ENCODE results near the gene COA6.

DNA sequence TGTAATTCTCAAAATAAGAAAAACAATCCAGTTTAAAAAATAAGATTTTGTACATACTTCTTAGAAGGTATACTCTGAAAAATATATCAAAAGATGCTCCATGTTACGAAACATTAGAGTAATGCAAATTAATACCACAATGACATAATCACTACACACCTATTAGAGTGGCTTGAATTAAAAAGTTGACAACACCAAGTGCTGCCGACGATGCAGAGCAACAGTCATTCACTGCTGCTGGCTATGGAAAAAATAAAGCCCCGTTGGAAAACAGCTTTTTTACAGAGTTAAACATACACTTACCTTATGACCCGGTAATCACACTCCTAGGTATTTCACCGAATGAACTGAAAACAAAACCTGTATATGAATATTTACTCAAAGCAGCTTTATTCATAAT, 14.8 kb downstream of the COA6 start:
- TF ChIP-seq EZH2phosphoT487 (IDR thresholded peaks at IDR 0.05; ENCODE audit: borderline replicate concordance) (no peak), TCF7L2 (IDR thresholded peaks at IDR 0.05; ENCODE audit: borderline replicate concordance, extremely low read depth, insufficient read depth, insufficient read length) (no peak), POLR2A (IDR thresholded peaks at IDR 0.05; ENCODE audit: borderline replicate concordance, extremely low read depth, insufficient read depth, insufficient read length) (no peak), ELF1 (IDR thresholded peaks at IDR 0.05; ENCODE audit: borderline replicate concordance, low read depth) (no peak), POLR2AphosphoS5 (IDR thresholded peaks at IDR 0.05; ENCODE audit: low read depth, low read length) (no peak), EZH2 (IDR thresholded peaks at IDR 0.05) (no peak), ZNF274 (IDR thresholded peaks at IDR 0.05; ENCODE audit: low read depth, low read length) (no peak), FOSL1 (IDR thresholded peaks at IDR 0.05; ENCODE audit: low read depth) (no peak), JUND (IDR thresholded peaks at IDR 0.05) (no peak), RAD21 (IDR thresholded peaks at IDR 0.05; ENCODE audit: low read depth) (no peak), CBX3 (IDR thresholded peaks at IDR 0.05; ENCODE audit: low read depth) (no peak)
- TF ChIP-seq, protein P1, sequence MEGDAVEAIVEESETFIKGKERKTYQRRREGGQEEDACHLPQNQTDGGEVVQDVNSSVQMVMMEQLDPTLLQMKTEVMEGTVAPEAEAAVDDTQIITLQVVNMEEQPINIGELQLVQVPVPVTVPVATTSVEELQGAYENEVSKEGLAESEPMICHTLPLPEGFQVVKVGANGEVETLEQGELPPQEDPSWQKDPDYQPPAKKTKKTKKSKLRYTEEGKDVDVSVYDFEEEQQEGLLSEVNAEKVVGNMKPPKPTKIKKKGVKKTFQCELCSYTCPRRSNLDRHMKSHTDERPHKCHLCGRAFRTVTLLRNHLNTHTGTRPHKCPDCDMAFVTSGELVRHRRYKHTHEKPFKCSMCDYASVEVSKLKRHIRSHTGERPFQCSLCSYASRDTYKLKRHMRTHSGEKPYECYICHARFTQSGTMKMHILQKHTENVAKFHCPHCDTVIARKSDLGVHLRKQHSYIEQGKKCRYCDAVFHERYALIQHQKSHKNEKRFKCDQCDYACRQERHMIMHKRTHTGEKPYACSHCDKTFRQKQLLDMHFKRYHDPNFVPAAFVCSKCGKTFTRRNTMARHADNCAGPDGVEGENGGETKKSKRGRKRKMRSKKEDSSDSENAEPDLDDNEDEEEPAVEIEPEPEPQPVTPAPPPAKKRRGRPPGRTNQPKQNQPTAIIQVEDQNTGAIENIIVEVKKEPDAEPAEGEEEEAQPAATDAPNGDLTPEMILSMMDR (IDR thresholded peaks at IDR 0.05 in 2 of 3, conservative IDR thresholded peaks at IDR 0.05 in 1 of 3; ENCODE audit: borderline replicate concordance in 1 of 3, insufficient read depth in 1 of 3, low read depth in 2 of 3, low read length in 2 of 3): no peak
- TF ChIP-seq, protein P2, sequence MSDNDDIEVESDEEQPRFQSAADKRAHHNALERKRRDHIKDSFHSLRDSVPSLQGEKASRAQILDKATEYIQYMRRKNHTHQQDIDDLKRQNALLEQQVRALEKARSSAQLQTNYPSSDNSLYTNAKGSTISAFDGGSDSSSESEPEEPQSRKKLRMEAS (IDR thresholded peaks at IDR 0.05): no peak
- TF ChIP-seq, protein P3, sequence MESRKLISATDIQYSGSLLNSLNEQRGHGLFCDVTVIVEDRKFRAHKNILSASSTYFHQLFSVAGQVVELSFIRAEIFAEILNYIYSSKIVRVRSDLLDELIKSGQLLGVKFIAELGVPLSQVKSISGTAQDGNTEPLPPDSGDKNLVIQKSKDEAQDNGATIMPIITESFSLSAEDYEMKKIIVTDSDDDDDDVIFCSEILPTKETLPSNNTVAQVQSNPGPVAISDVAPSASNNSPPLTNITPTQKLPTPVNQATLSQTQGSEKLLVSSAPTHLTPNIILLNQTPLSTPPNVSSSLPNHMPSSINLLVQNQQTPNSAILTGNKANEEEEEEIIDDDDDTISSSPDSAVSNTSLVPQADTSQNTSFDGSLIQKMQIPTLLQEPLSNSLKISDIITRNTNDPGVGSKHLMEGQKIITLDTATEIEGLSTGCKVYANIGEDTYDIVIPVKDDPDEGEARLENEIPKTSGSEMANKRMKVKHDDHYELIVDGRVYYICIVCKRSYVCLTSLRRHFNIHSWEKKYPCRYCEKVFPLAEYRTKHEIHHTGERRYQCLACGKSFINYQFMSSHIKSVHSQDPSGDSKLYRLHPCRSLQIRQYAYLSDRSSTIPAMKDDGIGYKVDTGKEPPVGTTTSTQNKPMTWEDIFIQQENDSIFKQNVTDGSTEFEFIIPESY (IDR thresholded peaks at IDR 0.05; ENCODE audit: extremely low read depth, insufficient replicate concordance, low read length): no peak
